SK-N-SH (cell line): ENCODE measurements around the gene VPS18. TPM values are rescaled to one million over a fixed set of nuclear protein-coding genes. Genes with fewer than 3 reads are reported as not detected.

Experiments used
- CTCF ChIA-PET: fragments of 300-600, 350-600 bp; formaldehyde crosslinking; extraction: SDS; loops from one replicate; lab custom pipeline; 2021; lab: Yijun Ruan, JAX
- POLR2A ChIA-PET: fragments of 350-600 bp; sonication (Branson Sonifier 250); formaldehyde crosslinking; extraction: SDS; loops from one replicate; lab custom pipeline; 2020; ENCODE audit warnings: antibody characterized with exemption, inconsistent platforms; lab: Yijun Ruan, JAX
- DNase-seq: peaks from one replicate; pipeline ENCODE4 v3.0.0; 2012
- H2AFZ ChIP-seq: fragments of 200-600 bp; sonication (generic); 2 replicates; pipeline ENCODE4 v1.8.1; 2016; ENCODE audit warnings: antibody characterized with exemption, mild to moderate bottlenecking, low read depth
- H3F3A ChIP-seq: fragments of 200-600 bp; sonication (generic); replicated peaks from 2 replicates; pipeline ENCODE3; 2016; ENCODE audit warnings: antibody characterized with exemption, mild to moderate bottlenecking; ENCODE audit not compliant: insufficient read depth
- H3K27ac ChIP-seq, 2 experiments: fragments of 200-500 bp in 1 of 2; fragments of 200-600 bp in 1 of 2; sonication (Bioruptor generic) in 1 of 2; sonication (generic), shearing (Covaris generic) in 1 of 2; 2 replicates each; pipeline versions ENCODE4 v1.5.1 to v1.6.1; 2014 to 2016; ENCODE audit warnings: low read depth in 2 of 2, inconsistent platforms in 1 of 2, low read length in 1 of 2, mild to moderate bottlenecking in 1 of 2, mixed read lengths in 1 of 2
- H3K27me3 ChIP-seq: fragments of 200-600 bp; sonication (generic), shearing (Covaris generic); 2 replicates; pipeline ENCODE4 v1.6.1; 2016; ENCODE audit warnings: mixed run types; ENCODE audit not compliant: insufficient read depth
- H3K36me3 ChIP-seq, 2 experiments: fragments of 200-500 bp in 1 of 2; fragments of 200-600 bp in 1 of 2; sonication (Bioruptor generic) in 1 of 2; sonication (generic) in 1 of 2; replicated peaks in 1 of 2; 2 replicates each; pipeline versions ENCODE3 to v1.5.1; 2014 to 2016; ENCODE audit warnings: low read length in 1 of 2, mild to moderate bottlenecking in 1 of 2; ENCODE audit not compliant: insufficient read depth in 2 of 2, control insufficient read depth in 1 of 2
- H3K4me1 ChIP-seq, 2 experiments: fragments of 200-500 bp in 1 of 2; fragments of 200-600 bp in 1 of 2; sonication (Bioruptor generic) in 1 of 2; sonication (generic), shearing (Covaris generic) in 1 of 2; 2 replicates each; pipeline versions ENCODE4 v1.5.1 to v1.6.1; 2014 to 2016; ENCODE audit warnings: low read depth in 1 of 2, low read length in 1 of 2, mixed run types in 1 of 2; ENCODE audit not compliant: insufficient read depth in 2 of 2, control insufficient read depth in 1 of 2
- H3K4me2 ChIP-seq: fragments of 200-600 bp; sonication (generic), shearing (Covaris generic); 2 replicates; pipeline ENCODE4 v1.6.1; 2017; ENCODE audit warnings: mixed run types
- H3K4me3 ChIP-seq, 2 experiments: fragments of 200-500 bp in 1 of 2; fragments of 200-600 bp in 1 of 2; sonication (Bioruptor generic) in 1 of 2; sonication (generic), shearing (Covaris generic) in 1 of 2; 2 replicates each; pipeline versions ENCODE4 v1.5.1 to v1.8.1; 2014 to 2016; ENCODE audit warnings: low read depth in 2 of 2, inconsistent platforms in 1 of 2, low read length in 1 of 2, mild to moderate bottlenecking in 1 of 2, mixed read lengths in 1 of 2, moderate library complexity in 1 of 2
- H3K79me2 ChIP-seq: fragments of 200-600 bp; sonication (generic); 2 replicates; pipeline ENCODE4 v1.8.1; 2017; ENCODE audit warnings: mild to moderate bottlenecking; ENCODE audit not compliant: insufficient read depth
- H3K9ac ChIP-seq: fragments of 200-600 bp; sonication (generic); 2 replicates; pipeline ENCODE4 v1.6.1; 2017; ENCODE audit warnings: mixed run types
- H3K9me2 ChIP-seq: fragments of 200-600 bp; sonication (generic); 2 replicates; pipeline ENCODE4 v1.6.1; 2017; ENCODE audit warnings: mixed run types
- H3K9me3 ChIP-seq: fragments of 200-600 bp; sonication (generic); 2 replicates; pipeline ENCODE4 v1.6.1; 2017; ENCODE audit warnings: mixed run types, mild to moderate bottlenecking, moderate library complexity
- H4K20me1 ChIP-seq: fragments of 200-600 bp; sonication (generic); 2 replicates; pipeline ENCODE4 v1.6.1; 2017; ENCODE audit warnings: mild to moderate bottlenecking, mixed run types; ENCODE audit not compliant: insufficient read depth
- ELF1 ChIP-seq: IDR thresholded peaks from 2 replicates; pipeline ENCODE4 v1.4.0; 2012
- EP300 ChIP-seq, 2 experiments: IDR thresholded peaks; 2 replicates each; pipeline versions ENCODE4 v1.4.0 to v1.6.1; 2012; ENCODE audit warnings: borderline replicate concordance in 1 of 2, low read depth in 1 of 2, low read length in 1 of 2
- EZH2phosphoT487 ChIP-seq: fragments of 200-600 bp; sonication (generic); IDR thresholded peaks from 2 replicates; pipeline ENCODE4 v1.6.1; 2017; ENCODE audit warnings: low read depth, mixed run types, mild to moderate bottlenecking, antibody characterized with exemption, moderate library complexity, borderline replicate concordance
- FOXM1 ChIP-seq: IDR thresholded peaks from 2 replicates; pipeline ENCODE4 v1.4.0; 2012; ENCODE audit warnings: low read depth, mild to moderate bottlenecking
- GABPA ChIP-seq: IDR thresholded peaks from 2 replicates; pipeline ENCODE4 v1.4.0; 2012; ENCODE audit warnings: low read depth, mild to moderate bottlenecking
- GATA2 ChIP-seq: sonication (generic); formaldehyde crosslinking; IDR thresholded peaks from 2 replicates; pipeline ENCODE4 v1.5.0; 2020; ENCODE audit warnings: mild to moderate bottlenecking, missing genetic modification reagents
- NFIC ChIP-seq: IDR thresholded peaks from 2 replicates; pipeline ENCODE4 v1.4.0; 2012; ENCODE audit warnings: borderline replicate concordance
- NRF1 ChIP-seq: IDR thresholded peaks from 2 replicates; pipeline ENCODE4 v1.6.1; 2012; ENCODE audit warnings: low read depth, mild to moderate bottlenecking, low read length
- POLR2AphosphoS5 ChIP-seq: IDR thresholded peaks from 2 replicates; pipeline ENCODE4 v1.6.1; 2012; ENCODE audit warnings: low read depth, low read length
- RXRA ChIP-seq: IDR thresholded peaks from 2 replicates; pipeline ENCODE4 v1.4.0; 2012; ENCODE audit warnings: low read depth, mild to moderate bottlenecking, borderline replicate concordance
- SMC3 ChIP-seq: IDR thresholded peaks from 2 replicates; pipeline ENCODE4 v1.6.1; 2012; ENCODE audit warnings: low read depth, low read length, improper control_type of control experiment
- TAF1 ChIP-seq: IDR thresholded peaks from 2 replicates; pipeline ENCODE4 v1.6.1; 2012; ENCODE audit warnings: low read depth, mild to moderate bottlenecking, low read length, moderate library complexity, borderline replicate concordance
- TCF12 ChIP-seq: IDR thresholded peaks from 2 replicates; pipeline ENCODE4 v1.4.0; 2012
- TEAD4 ChIP-seq: IDR thresholded peaks from 2 replicates; pipeline ENCODE4 v1.4.0; 2012; ENCODE audit warnings: mild to moderate bottlenecking, borderline replicate concordance; ENCODE audit not compliant: insufficient read depth
- YY1 ChIP-seq: IDR thresholded peaks from 2 replicates; pipeline ENCODE4 v1.4.0; 2012; ENCODE audit warnings: low read depth, mild to moderate bottlenecking
- WGBS: methylation state at CpG from one replicate; pipeline ENCODE4 v1.1.6; 2017; ENCODE audit warnings: low lambda C conversion rate; 5-methylcytosine and 5-hydroxymethylcytosine counted together
- polyA plus RNA-seq, 3 experiments: library from polyadenylated mRNA; depleted of rRNA; stranded (reverse); fragments of >200 nt; gene quantifications; 2 replicates each; pipeline ENCODE4 v1.2.3, GENCODE V29; 2012
- TF ChIP-seq, protein P1 (sequence below): fragments of 150-350 bp; IDR thresholded peaks from 2 replicates; pipeline ENCODE4 v1.6.1; 2016; ENCODE audit warnings: mild to moderate bottlenecking, low read depth, low read length
- TF ChIP-seq, protein P2 (sequence below): IDR thresholded peaks from 2 replicates; pipeline ENCODE4; 2012

The VPS18 gene
- polyA plus RNA-seq, 1 of the 3 experiments (the other 2 are of a cell fraction): 14.1 TPM

DNA sequence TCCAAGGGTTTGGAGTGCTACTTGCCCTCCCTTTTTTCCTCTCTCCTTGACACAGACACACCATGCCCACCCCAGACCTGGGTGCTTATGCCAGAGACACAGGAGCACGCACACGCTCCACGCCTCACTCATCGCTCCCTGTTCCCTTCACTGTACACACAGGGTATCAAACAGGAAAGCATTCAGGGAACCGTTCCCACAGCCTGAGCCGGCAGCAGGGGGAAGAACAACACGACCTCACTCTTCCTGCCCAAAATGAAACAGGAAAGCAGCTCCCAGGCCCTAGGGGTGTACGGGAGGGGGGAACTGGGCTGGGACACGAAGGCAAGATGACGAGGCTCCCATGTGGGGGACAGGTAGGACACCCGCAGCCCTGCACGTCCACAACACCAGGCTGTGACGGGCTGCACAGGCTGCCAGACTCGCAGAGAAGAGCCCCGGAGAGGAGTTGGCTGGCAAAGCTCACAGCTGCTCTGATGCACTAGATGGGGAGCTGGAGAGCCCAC lies 46.1 kb downstream of the VPS18 start (continued):
- no peak for TF ChIP-seq EP300 (IDR thresholded peaks at IDR 0.05; ENCODE audit: borderline replicate concordance in 1 of 2, low read depth in 1 of 2, low read length in 1 of 2)

DNA sequence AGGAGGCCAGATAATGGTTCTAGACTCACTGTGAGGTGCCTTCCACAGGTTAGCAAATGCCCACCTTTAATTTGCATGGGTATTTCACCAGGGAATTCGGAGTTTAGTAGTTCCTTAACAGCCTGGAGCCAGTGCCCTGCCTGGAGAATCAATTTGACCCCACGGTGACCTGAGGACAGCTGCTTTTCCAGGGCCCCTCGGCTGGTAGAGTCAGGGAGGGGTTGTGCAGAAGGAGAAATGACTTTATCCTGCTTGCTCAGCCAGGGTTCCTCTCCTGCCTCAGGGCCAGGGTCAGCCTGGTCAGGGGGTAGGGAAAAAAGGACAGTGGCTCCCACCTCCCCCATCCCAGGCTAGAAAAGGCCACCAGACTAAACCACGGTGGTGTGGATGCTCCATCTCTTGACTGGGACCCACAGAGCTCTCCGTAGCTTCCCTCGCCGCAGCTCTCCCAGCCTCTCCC lies 46.8 kb downstream of the VPS18 start:
- peak overlapping the region; percentile 33 to 85; a peak in 3 of 4 replicates for H3K27ac ChIP-seq
- H3K9me3 ChIP-seq: no peaks in the 10 kb centered on the region
- peaks cover 16% of the 10 kb centered on the region for H3F3A ChIP-seq
- H3K36me3 ChIP-seq: no peaks in the 10 kb centered on the region
- H2AFZ ChIP-seq: peak overlapping the region; percentile 81; the same call in 1 of the 2 replicates
- 33% methylated on average over 7 of the region's 7 CpGs for WGBS
- peak overlapping the region; percentile 46 to 56 for H3K4me3 ChIP-seq
- ChIA-PET POLR2A (interaction anchor here (0.9 to 3.4 kb wide), 7 partner anchors 12 to 175 kb away, joined by 3 to 47 read pairs (median 4); partner anchors contain the start of genes CHAC1 and INO80), CTCF (interaction anchor here (0.6 to 33.6 kb wide), 39 partner anchors 11 to 345 kb away, joined by 3 to 675 read pairs (median 5); partner anchors contain the start of genes CHAC1, DLL4 and VPS18)
- peak overlapping the region; percentile 76; the same call in 1 of the 2 replicates for H3K4me2 ChIP-seq
- H3K9me2 ChIP-seq: no peaks in the 10 kb centered on the region
- no peaks in the 10 kb centered on the region for H3K79me2 ChIP-seq
- H3K27me3 ChIP-seq: no peaks in the 10 kb centered on the region
- DNase-seq: no peak
- TF ChIP-seq TCF12 (no peak), EP300 (IDR thresholded peaks at IDR 0.05; ENCODE audit: borderline replicate concordance in 1 of 2, low read depth in 1 of 2, low read length in 1 of 2) (no peak), ELF1 (no peak), NRF1 (no peak), TAF1 (no peak), POLR2AphosphoS5 (no peak), GATA2 (no peak), EZH2phosphoT487 (no peak), NFIC (no peak), SMC3 (no peak), TEAD4 (no peak), YY1 (no peak), GABPA (no peak), RXRA (no peak), FOXM1 (no peak)
- TF ChIP-seq, protein P1, sequence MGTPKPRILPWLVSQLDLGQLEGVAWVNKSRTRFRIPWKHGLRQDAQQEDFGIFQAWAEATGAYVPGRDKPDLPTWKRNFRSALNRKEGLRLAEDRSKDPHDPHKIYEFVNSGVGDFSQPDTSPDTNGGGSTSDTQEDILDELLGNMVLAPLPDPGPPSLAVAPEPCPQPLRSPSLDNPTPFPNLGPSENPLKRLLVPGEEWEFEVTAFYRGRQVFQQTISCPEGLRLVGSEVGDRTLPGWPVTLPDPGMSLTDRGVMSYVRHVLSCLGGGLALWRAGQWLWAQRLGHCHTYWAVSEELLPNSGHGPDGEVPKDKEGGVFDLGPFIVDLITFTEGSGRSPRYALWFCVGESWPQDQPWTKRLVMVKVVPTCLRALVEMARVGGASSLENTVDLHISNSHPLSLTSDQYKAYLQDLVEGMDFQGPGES: no peak
- TF ChIP-seq, protein P2, sequence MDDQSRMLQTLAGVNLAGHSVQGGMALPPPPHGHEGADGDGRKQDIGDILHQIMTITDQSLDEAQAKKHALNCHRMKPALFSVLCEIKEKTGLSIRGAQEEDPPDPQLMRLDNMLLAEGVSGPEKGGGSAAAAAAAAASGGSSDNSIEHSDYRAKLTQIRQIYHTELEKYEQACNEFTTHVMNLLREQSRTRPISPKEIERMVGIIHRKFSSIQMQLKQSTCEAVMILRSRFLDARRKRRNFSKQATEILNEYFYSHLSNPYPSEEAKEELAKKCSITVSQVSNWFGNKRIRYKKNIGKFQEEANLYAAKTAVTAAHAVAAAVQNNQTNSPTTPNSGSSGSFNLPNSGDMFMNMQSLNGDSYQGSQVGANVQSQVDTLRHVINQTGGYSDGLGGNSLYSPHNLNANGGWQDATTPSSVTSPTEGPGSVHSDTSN: no peak
- peak overlapping the region; percentile 66; the same call in 1 of the 2 replicates for H3K9ac ChIP-seq
- no peaks in the 10 kb centered on the region for H4K20me1 ChIP-seq
- peaks cover 7 to 26% of the 10 kb centered on the region in 2 experiments; a peak in 2 of 4 replicates for H3K4me1 ChIP-seq
